IMR-90 (cell line): ENCODE results near the gene HMCES. TPM values are rescaled to one million over a fixed set of nuclear protein-coding genes. Genes with fewer than 3 reads are reported as not detected.

ENCODE experiments used
- ATAC-seq: fragments of 200-7000 bp; cut with Tn5 transposase; 2 replicates; pipeline ENCODE4 v1.9.1; 2020; ENCODE audit warnings: low read depth, mild to moderate bottlenecking, moderate library complexity
- BruUV-seq: library from RNA; stranded (reverse); fragments of 400-500 nt; replicated peaks from 2 replicates; lab custom pipeline; 2021; lab: Mats Ljungman, UMichigan
- CTCF ChIA-PET: fragments of 300-600 bp; formaldehyde crosslinking; extraction: SDS; loops from one replicate; lab custom pipeline; 2021; ENCODE audit warnings: antibody characterized with exemption; lab: Yijun Ruan, JAX
- POLR2A ChIA-PET: fragments of 300-600 bp; sonication (Branson Sonifier 250); formaldehyde crosslinking; loops from one replicate; lab custom pipeline; 2022; ENCODE audit warnings: antibody characterized with exemption; ENCODE audit not compliant: unreplicated experiment; lab: Charles Lee
- DNase-seq: peaks from one replicate; pipeline ENCODE4 v3.0.0; 2013
- H2AFZ ChIP-seq: replicated peaks from 2 replicates; pipeline ENCODE3; 2013; ENCODE audit warnings: low read length, mild to moderate bottlenecking; ENCODE audit not compliant: poor library complexity
- H2AK5ac ChIP-seq: 2 replicates; pipeline ENCODE4 v1.6.1; 2013; ENCODE audit warnings: low read depth, low read length, inconsistent platforms
- H2AK9ac ChIP-seq: replicated peaks from 2 replicates; pipeline ENCODE3; 2013; ENCODE audit warnings: mild to moderate bottlenecking, low read depth, low read length, moderate library complexity; ENCODE audit not compliant: poor library complexity
- H2BK120ac ChIP-seq: 2 replicates; pipeline ENCODE4 v1.6.1; 2013; ENCODE audit warnings: low read depth, low read length, inconsistent platforms
- H2BK15ac ChIP-seq: 3 replicates; pipeline ENCODE4 v1.6.1; 2013; ENCODE audit warnings: low read depth, low read length, inconsistent platforms
- H2BK20ac ChIP-seq: 2 replicates; pipeline ENCODE4 v1.6.1; 2013; ENCODE audit warnings: low read depth, mild to moderate bottlenecking, inconsistent platforms, low read length, moderate library complexity
- H2BK5ac ChIP-seq: 2 replicates; pipeline ENCODE4 v1.6.1; 2013; ENCODE audit warnings: mild to moderate bottlenecking, low read depth, low read length, inconsistent platforms; ENCODE audit not compliant: poor library complexity, severe bottlenecking
- H3K14ac ChIP-seq: replicated peaks from 2 replicates; pipeline ENCODE4 v1.6.1; 2013; ENCODE audit warnings: low read depth, low read length, inconsistent platforms
- H3K18ac ChIP-seq: 2 replicates; pipeline ENCODE4 v1.6.1; 2013; ENCODE audit warnings: low read depth, low read length, control low read depth
- H3K23ac ChIP-seq: 2 replicates; pipeline ENCODE4 v1.6.1; 2013; ENCODE audit warnings: low read depth, low read length, inconsistent platforms
- H3K27ac ChIP-seq: 2 replicates; pipeline ENCODE4 v1.5.1; 2013; ENCODE audit warnings: mild to moderate bottlenecking, control low read depth, low read length; ENCODE audit not compliant: insufficient read depth
- H3K27me3 ChIP-seq: 2 replicates; pipeline ENCODE4 v1.6.1; 2013; ENCODE audit warnings: low read length; ENCODE audit not compliant: control insufficient read depth, insufficient read depth
- H3K36me3 ChIP-seq: 2 replicates; pipeline ENCODE4 v1.6.1; 2013; ENCODE audit warnings: low read length, mixed read lengths; ENCODE audit not compliant: control insufficient read depth, insufficient read depth
- H3K4ac ChIP-seq: 2 replicates; pipeline ENCODE4 v1.6.1; 2013; ENCODE audit warnings: low read depth, low read length, inconsistent platforms
- H3K4me1 ChIP-seq: 2 replicates; pipeline ENCODE4 v1.6.1; 2013; ENCODE audit warnings: low read length, mixed read lengths; ENCODE audit not compliant: control insufficient read depth, insufficient read depth
- H3K4me2 ChIP-seq: 2 replicates; pipeline ENCODE4 v1.6.1; 2013; ENCODE audit warnings: low read depth, mild to moderate bottlenecking, control low read depth, low read length, moderate library complexity
- H3K4me3 ChIP-seq: 2 replicates; pipeline ENCODE4 v1.5.1; 2013; ENCODE audit warnings: low read depth, mild to moderate bottlenecking, control low read depth, low read length, moderate library complexity; ENCODE audit not compliant: insufficient read depth
- H3K56ac ChIP-seq: 2 replicates; pipeline ENCODE4 v1.6.1; 2013; ENCODE audit warnings: low read length, inconsistent platforms; ENCODE audit not compliant: insufficient read depth; ENCODE audit errors: extremely low read depth
- H3K79me1 ChIP-seq, 2 experiments: 2 replicates each; pipeline ENCODE4 v1.6.1; 2013; ENCODE audit warnings: low read length in 2 of 2, inconsistent platforms in 1 of 2, low read depth in 1 of 2
- H3K9ac ChIP-seq: 2 replicates; pipeline ENCODE4 v1.6.1; 2013; ENCODE audit warnings: low read depth, low read length, control low read depth
- H3K9me1 ChIP-seq: 2 replicates; pipeline ENCODE4 v1.6.1; 2013; ENCODE audit warnings: low read length, inconsistent platforms; ENCODE audit not compliant: insufficient read depth
- H3K9me3 ChIP-seq: 2 replicates; pipeline ENCODE4 v1.6.1; 2013; ENCODE audit warnings: low read length; ENCODE audit not compliant: control insufficient read depth, insufficient read depth
- H4K20me1 ChIP-seq: 2 replicates; pipeline ENCODE4 v1.6.1; 2013; ENCODE audit warnings: low read length, inconsistent platforms; ENCODE audit not compliant: insufficient read depth
- H4K5ac ChIP-seq: 2 replicates; pipeline ENCODE4 v1.6.1; 2013; ENCODE audit warnings: mild to moderate bottlenecking, low read depth, low read length, control low read depth
- H4K8ac ChIP-seq, 2 experiments: 2 replicates each; pipeline ENCODE4 v1.6.1; 2013; ENCODE audit warnings: low read depth in 2 of 2, low read length in 2 of 2, control low read depth in 1 of 2, inconsistent platforms in 1 of 2
- H4K91ac ChIP-seq: 2 replicates; pipeline ENCODE4 v1.6.1; 2013; ENCODE audit warnings: low read depth, low read length, inconsistent platforms; ENCODE audit not compliant: insufficient read depth
- BHLHE40 ChIP-seq: fragments of 150-350 bp; IDR thresholded peaks from 2 replicates; pipeline ENCODE4 v1.6.1; 2016; ENCODE audit warnings: mild to moderate bottlenecking, low read depth, low read length
- CEBPB ChIP-seq: IDR thresholded peaks from 2 replicates; pipeline ENCODE4 v1.6.1; 2012; ENCODE audit warnings: low read depth, low read length, improper control_type of control experiment
- CHD1 ChIP-seq: IDR thresholded peaks from 2 replicates; pipeline ENCODE4 v1.6.1; 2012; ENCODE audit warnings: low read depth, low read length, improper control_type of control experiment
- CTCF ChIP-seq: conservative IDR thresholded peaks from 2 replicates; pipeline ENCODE4 v1.5.1; 2012; ENCODE audit warnings: mild to moderate bottlenecking, low read depth, low read length, improper control_type of control experiment
- ELK1 ChIP-seq: fragments of 150-350 bp; IDR thresholded peaks from 2 replicates; pipeline ENCODE4 v1.6.1; 2016; ENCODE audit warnings: low read depth, mild to moderate bottlenecking, low read length, moderate library complexity, borderline replicate concordance
- FOS ChIP-seq: fragments of 150-350 bp; IDR thresholded peaks from 2 replicates; pipeline ENCODE4 v1.6.1; 2016; ENCODE audit warnings: low read depth, low read length
- MAFK ChIP-seq: IDR thresholded peaks from 2 replicates; pipeline ENCODE4 v1.6.1; 2012; ENCODE audit warnings: low read depth, low read length, improper control_type of control experiment
- MAZ ChIP-seq: IDR thresholded peaks from 2 replicates; pipeline ENCODE4 v1.6.1; 2012; ENCODE audit warnings: low read depth, mild to moderate bottlenecking, low read length, improper control_type of control experiment, moderate library complexity, borderline replicate concordance
- MXI1 ChIP-seq: IDR thresholded peaks from 2 replicates; pipeline ENCODE4 v1.6.1; 2012; ENCODE audit warnings: low read depth, mild to moderate bottlenecking, low read length, moderate library complexity, borderline replicate concordance
- NFE2L2 ChIP-seq: fragments of 150-350 bp; IDR thresholded peaks from 2 replicates; pipeline ENCODE4 v1.6.1; 2016; ENCODE audit warnings: low read depth, mild to moderate bottlenecking, low read length
- POLR2A ChIP-seq: IDR thresholded peaks from 2 replicates; pipeline ENCODE4 v1.6.1; 2012; ENCODE audit warnings: mild to moderate bottlenecking, low read depth, low read length
- RAD21 ChIP-seq: IDR thresholded peaks from 2 replicates; pipeline ENCODE4 v1.6.1; 2012; ENCODE audit warnings: low read length, improper control_type of control experiment
- RCOR1 ChIP-seq: IDR thresholded peaks from 2 replicates; pipeline ENCODE4 v1.6.1; 2012; ENCODE audit warnings: mild to moderate bottlenecking, low read length, improper control_type of control experiment; ENCODE audit not compliant: insufficient replicate concordance
- RFX5 ChIP-seq: IDR thresholded peaks from 2 replicates; pipeline ENCODE4 v1.8.0; 2012; ENCODE audit warnings: low read depth, mild to moderate bottlenecking, low read length, moderate library complexity
- SMC3 ChIP-seq: fragments of 150-350 bp; IDR thresholded peaks from 2 replicates; pipeline ENCODE4 v1.6.1; 2016; ENCODE audit warnings: low read depth, mild to moderate bottlenecking, antibody characterized with exemption, low read length, moderate library complexity
- WGBS, 2 experiments: methylation state at CpG; one replicate each; pipeline versions ENCODE4 v1.1.5 to v1.1.7; 2013; ENCODE audit warnings: missing lambda C conversion rate in 2 of 2; ENCODE audit not compliant: insufficient read length in 1 of 2; ENCODE audit errors: extremely low coverage in 2 of 2; 5-methylcytosine and 5-hydroxymethylcytosine counted together
- dilution Hi-C: fragments of 300-500 bp; cut with HindIII; formaldehyde crosslinking; loops from one replicate; pipeline ENCODE4 v1.14.3; 2018; ENCODE audit warnings: low sequenced_read_pairs; ENCODE audit not compliant: unreplicated experiment
- in situ Hi-C: fragments of 300-500 bp; cut with MboI; formaldehyde crosslinking; loops from 3 replicates; pipeline ENCODE4 v1.14.3; 2019; ENCODE audit warnings: low sequenced_read_pairs, inconsistent platforms, mixed read lengths
- intact Hi-C: fragments of 100-400 bp; cut with micrococcal nuclease; formaldehyde crosslinking; loops from 2 replicates; pipeline ENCODE4 v1.10.0; 2022
- polyA plus RNA-seq, 3 experiments: library from polyadenylated mRNA; depleted of rRNA; stranded (reverse); fragments of >200 nt; gene quantifications; 2 replicates each; pipeline ENCODE4 v1.2.3, GENCODE V29; 2012; ENCODE audit warnings: low replicate concordance in 1 of 3
- total RNA-seq: library from RNA; depleted of rRNA; stranded (reverse); fragments of >200 nt; gene quantifications from 2 replicates; pipeline ENCODE4 v1.2.3, GENCODE V29; 2012
- TF ChIP-seq, protein P1 (sequence below): fragments of 150-350 bp; IDR thresholded peaks from 2 replicates; pipeline ENCODE4 v1.6.1; 2017; ENCODE audit warnings: mild to moderate bottlenecking, antibody characterized with exemption, low read length, low read depth

Gene HMCES
- total and polyA plus RNA-seq, 2 of the 4 experiments (the other 2 are of a cell fraction), result 26.0 to 30.5 TPM

- POLR2A ChIA-PET, result no interaction called here
- no peak overlapping the region for H2BK5ac ChIP-seq
- no peak overlapping the region for H3K4ac ChIP-seq
- H3K18ac ChIP-seq, result no peak overlapping the region
- 94% methylated on average over 3 of the region's 6 CpGs; no CpG with 5 or more reads in 1 of the 2 experiments for WGBS, 2 experiments
- peaks cover 13% of the 10 kb centered on the region for H3K9me1 ChIP-seq
- no peak overlapping the region for H3K27ac ChIP-seq
- no peak overlapping the region for H3K4me2 ChIP-seq
- TF ChIP-seq SMC3, result no peak
- no peak for TF ChIP-seq RFX5
- TF ChIP-seq POLR2A, result no peak
- no peak for TF ChIP-seq NFE2L2
- TF ChIP-seq FOS, result no peak
- no peak for TF ChIP-seq CEBPB
- no peak for TF ChIP-seq MAZ
- no peak for TF ChIP-seq CHD1
- no peak for TF ChIP-seq CTCF
- TF ChIP-seq ELK1, result no peak
- TF ChIP-seq BHLHE40, result no peak
- no peak for TF ChIP-seq MXI1
- no peak for TF ChIP-seq RCOR1
- TF ChIP-seq, protein P1, sequence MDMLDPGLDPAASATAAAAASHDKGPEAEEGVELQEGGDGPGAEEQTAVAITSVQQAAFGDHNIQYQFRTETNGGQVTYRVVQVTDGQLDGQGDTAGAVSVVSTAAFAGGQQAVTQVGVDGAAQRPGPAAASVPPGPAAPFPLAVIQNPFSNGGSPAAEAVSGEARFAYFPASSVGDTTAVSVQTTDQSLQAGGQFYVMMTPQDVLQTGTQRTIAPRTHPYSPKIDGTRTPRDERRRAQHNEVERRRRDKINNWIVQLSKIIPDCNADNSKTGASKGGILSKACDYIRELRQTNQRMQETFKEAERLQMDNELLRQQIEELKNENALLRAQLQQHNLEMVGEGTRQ, result no peak
- no peak for TF ChIP-seq MAFK
- no peak for TF ChIP-seq RAD21
- H4K5ac ChIP-seq, result no peak overlapping the region
- 0 out of 2 replicates have a peak overlapping the region, but pooled peaks have one; percentile 10 for H3K23ac ChIP-seq
- in situ Hi-C loops (no loop called here), dilution Hi-C loops (no loop called here), intact Hi-C loops (no loop called here)
- DNase-seq (peak; percentile 27), ATAC-seq (peak; percentile 10; the same call in 1 of the 2 replicates)
- no peaks in the 10 kb centered on the region for H3K79me1 ChIP-seq
- H3K9ac ChIP-seq, result no peak overlapping the region
- no peak overlapping the region for H3K56ac ChIP-seq
- no peaks in the 10 kb centered on the region for H3K36me3 ChIP-seq
- H3K4me3 ChIP-seq, result no peak overlapping the region
- CTCF ChIA-PET, result no interaction called here
- no peak overlapping the region for H2BK120ac ChIP-seq
- no peak overlapping the region for H2AK9ac ChIP-seq
- H3K27me3 ChIP-seq, result peaks cover 2% of the 10 kb centered on the region; the same call in 1 of the 2 replicates
- no peak overlapping the region for H2BK20ac ChIP-seq
- H3K9me3 ChIP-seq, result no peaks in the 10 kb centered on the region
- H2AFZ ChIP-seq, result peak overlapping the region; percentile 21
- peak overlapping the region; percentile 24; the same call in 1 of the 2 replicates for H2AK5ac ChIP-seq
- H4K8ac ChIP-seq, result no peak overlapping the region
- H4K20me1 ChIP-seq, result no peaks in the 10 kb centered on the region
- H3K14ac ChIP-seq, result no peak overlapping the region
- H2BK15ac ChIP-seq, result no peak overlapping the region
- no peak overlapping the region for H4K91ac ChIP-seq
- no TSS peak for BruUV-seq
- H3K4me1 ChIP-seq, result 0 out of 2 replicates have a peak, but pooled peaks cover 2% of the 10 kb centered on the region
These were observed 51.7 kb downstream of the HMCES start for GRCh38 chr3:129330409-129330808.
